GM23338 (cell line): Measurements from ENCODE around the gene C2CD4B. TPM values are rescaled to one million over a fixed set of nuclear protein-coding genes. Genes with fewer than 3 reads are reported as not detected.

Experiments used
- ATAC-seq: fragments of 200-7000 bp; cut with Tn5 transposase; 3 replicates; pipeline ENCODE4 v1.9.1; 2020
- DNase-seq: peaks from one replicate; pipeline ENCODE4 v3.0.0-alpha.2; 2015; ENCODE audit warnings: low spot score
- H2AFZ ChIP-seq: fragments of 200-600 bp; sonication (generic); 2 replicates; pipeline ENCODE4 v1.8.0; 2016; ENCODE audit warnings: antibody characterized with exemption, mild to moderate bottlenecking, moderate library complexity
- H3F3A ChIP-seq: fragments of 200-600 bp; sonication (generic); replicated peaks from 2 replicates; pipeline ENCODE4 v1.8.0; 2017; ENCODE audit warnings: antibody characterized with exemption, mixed run types, low read depth
- H3K27ac ChIP-seq: fragments of 200-600 bp; sonication (generic); 2 replicates; pipeline ENCODE4 v1.6.1; 2016; ENCODE audit warnings: low read depth
- H3K27me3 ChIP-seq: fragments of 200-600 bp; sonication (generic); 2 replicates; pipeline ENCODE4 v1.8.0; 2016; ENCODE audit warnings: mild to moderate bottlenecking, mixed run types, moderate library complexity; ENCODE audit not compliant: insufficient read depth
- H3K36me3 ChIP-seq: fragments of 200-600 bp; sonication (generic); 2 replicates; pipeline ENCODE4 v1.8.0; 2016; ENCODE audit warnings: mild to moderate bottlenecking; ENCODE audit not compliant: insufficient read depth
- H3K4me1 ChIP-seq: fragments of 200-600 bp; sonication (generic); 2 replicates; pipeline ENCODE4 v1.8.0; 2016; ENCODE audit warnings: mild to moderate bottlenecking, moderate library complexity; ENCODE audit not compliant: insufficient read depth
- H3K4me2 ChIP-seq: fragments of 200-600 bp; sonication (generic); 2 replicates; pipeline ENCODE4 v1.7.1; 2017; ENCODE audit warnings: mixed run types
- H3K4me3 ChIP-seq: fragments of 200-600 bp; sonication (generic); 2 replicates; pipeline ENCODE4 v1.6.1; 2016; ENCODE audit warnings: mixed run types
- H3K79me2 ChIP-seq: fragments of 200-600 bp; sonication (generic); replicated peaks from 2 replicates; pipeline ENCODE4 v1.8.0; 2017; ENCODE audit warnings: mild to moderate bottlenecking; ENCODE audit not compliant: insufficient read depth
- H3K9me2 ChIP-seq: fragments of 200-600 bp; sonication (generic); 2 replicates; pipeline ENCODE4 v1.8.0; 2017; ENCODE audit not compliant: insufficient read depth
- H4K20me1 ChIP-seq: fragments of 200-600 bp; sonication (generic); replicated peaks from 2 replicates; pipeline ENCODE4 v1.8.0; 2017; ENCODE audit warnings: mild to moderate bottlenecking; ENCODE audit not compliant: insufficient read depth
- H3K27ac Mint-ChIP-seq: 2 replicates; pipeline ENCODE4 v1.8.0; 2020; ENCODE audit warnings: inconsistent platforms, mild to moderate bottlenecking, moderate library complexity, mixed read lengths
- H3K27me3 Mint-ChIP-seq: 3 replicates; pipeline ENCODE4 v1.8.0; 2022; ENCODE audit warnings: low read depth, mild to moderate bottlenecking, moderate library complexity, mixed read lengths, inconsistent platforms; ENCODE audit not compliant: insufficient read depth, poor library complexity
- H3K36me3 Mint-ChIP-seq: 3 replicates; pipeline ENCODE4 v1.8.0; 2021; ENCODE audit warnings: low read depth, mild to moderate bottlenecking, inconsistent platforms, moderate library complexity, mixed read lengths
- H3K4me1 Mint-ChIP-seq: 3 replicates; pipeline ENCODE4 v1.8.0; 2020; ENCODE audit warnings: mild to moderate bottlenecking, inconsistent platforms, mixed read lengths
- H3K4me3 Mint-ChIP-seq: 3 replicates; pipeline ENCODE4 v1.8.0; 2021; ENCODE audit warnings: moderate library complexity, mild to moderate bottlenecking, inconsistent platforms, mixed read lengths
- H3K9me3 Mint-ChIP-seq: 3 replicates; pipeline ENCODE4 v1.8.0; 2020; ENCODE audit warnings: moderate library complexity, mild to moderate bottlenecking, inconsistent platforms, mixed read lengths
- CTCF ChIP-seq, 2 experiments: fragments of 200-600 bp in 1 of 2; sonication (generic) in 1 of 2; conservative IDR thresholded peaks; 2 replicates each; pipeline versions ENCODE4 v1.5.1 to v1.6.1; 2016 to 2017; ENCODE audit warnings: antibody characterized with exemption in 2 of 2, low read depth in 2 of 2, mild to moderate bottlenecking in 2 of 2, moderate library complexity in 1 of 2
- ETS1 ChIP-seq: IDR thresholded peaks from 2 replicates; pipeline ENCODE4 v1.6.1; 2016; ENCODE audit warnings: antibody characterized with exemption
- EZH2 ChIP-seq: fragments of 200-600 bp; sonication (generic); IDR thresholded peaks from one replicate; pipeline ENCODE4 v1.8.0; 2017; ENCODE audit warnings: antibody characterized with exemption, mild to moderate bottlenecking, low read depth; ENCODE audit not compliant: unreplicated experiment
- EZH2phosphoT487 ChIP-seq: fragments of 200-600 bp; sonication (generic); IDR thresholded peaks from one replicate; pipeline ENCODE4 v1.8.1; 2018; ENCODE audit warnings: antibody characterized with exemption; ENCODE audit not compliant: unreplicated experiment
- NANOG ChIP-seq: IDR thresholded peaks from 2 replicates; pipeline ENCODE4 v1.6.1; 2016; ENCODE audit warnings: antibody characterized with exemption, borderline replicate concordance
- POLR2AphosphoS5 ChIP-seq: IDR thresholded peaks from 2 replicates; pipeline ENCODE4 v1.6.1; 2016; ENCODE audit warnings: antibody characterized with exemption, low read depth
- ZNF114 ChIP-seq: fragments of 250-450 bp; sonication (Bioruptor Pico); IDR thresholded peaks from 2 replicates; pipeline ENCODE4 v1.5.0; 2020; ENCODE audit warnings: mild to moderate bottlenecking, moderate library complexity
- polyA plus RNA-seq: library from polyadenylated mRNA; unstranded; fragments of >200 nt; fragmentation: Nextera tagmentation; extraction: Ambion mirVana; gene quantifications from 2 replicates; pipeline ENCODE4 v1.2.1, GENCODE V29; 2016
- total RNA-seq: library from RNA; depleted of rRNA; stranded (reverse); fragments of >200 nt; shearing (Covaris generic); gene quantifications from 2 replicates; pipeline ENCODE4 v1.2.3, GENCODE V29; 2014

C2CD4B gene
- total and polyA plus RNA-seq, 2 experiments from 2014 or later: 1.5 TPM; not detected in 1

DNA sequence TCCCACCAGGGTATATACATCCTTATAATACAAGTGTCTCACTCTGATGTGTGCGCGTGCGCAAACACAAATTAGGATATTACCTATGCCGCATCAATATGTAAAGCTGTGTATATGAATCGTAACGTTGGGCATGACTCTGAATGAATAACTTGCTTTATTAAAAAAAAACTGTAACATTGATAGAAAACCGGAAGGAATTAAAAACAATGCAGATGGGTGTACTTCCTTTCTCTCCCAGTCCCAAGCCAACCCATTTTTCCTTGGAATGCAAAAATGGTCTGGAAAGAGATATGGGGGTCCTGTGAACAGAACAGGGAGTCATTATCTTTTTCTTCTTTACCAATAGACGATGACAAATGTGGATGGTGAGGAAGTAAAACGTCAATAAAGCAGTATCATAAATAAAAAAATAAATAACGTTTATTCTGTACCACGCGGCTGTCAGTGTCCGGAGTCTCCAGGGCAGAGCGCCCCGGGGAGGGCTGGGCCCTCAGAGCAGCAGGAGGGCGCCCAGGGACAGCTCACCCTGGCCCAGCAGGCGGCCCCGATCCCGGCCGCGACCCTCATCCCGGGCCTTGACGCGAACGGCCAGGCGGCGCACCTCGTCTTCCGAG, 1.6 kb downstream of the C2CD4B start:
- peaks cover 57% of the 10 kb centered on the region for H3K27me3 ChIP-seq
- H3K9me2 ChIP-seq: no peaks in the 10 kb centered on the region
- H4K20me1 ChIP-seq: peaks cover 4% of the 10 kb centered on the region
- ATAC-seq (no peak), DNase-seq (no peak)
- no peak overlapping the region for H3K27ac Mint-ChIP-seq
- H3K4me3 ChIP-seq: peak overlapping the region; percentile 55
- no peaks in the 10 kb centered on the region; the same call in 2 of the 3 replicates for H3K36me3 Mint-ChIP-seq
- H3F3A ChIP-seq: 0 out of 2 replicates have a peak, but pooled peaks cover 9% of the 10 kb centered on the region
- H3K79me2 ChIP-seq: no peaks in the 10 kb centered on the region
- H3K36me3 ChIP-seq: no peaks in the 10 kb centered on the region
- peaks cover 9% of the 10 kb centered on the region; the same call in 1 of the 2 replicates for H3K4me1 ChIP-seq
- peaks cover 7% of the 10 kb centered on the region for H3K4me1 Mint-ChIP-seq
- no peak overlapping the region for H2AFZ ChIP-seq
- H3K9me3 Mint-ChIP-seq: peaks cover 4% of the 10 kb centered on the region; the same call in 1 of the 3 replicates
- H3K27me3 Mint-ChIP-seq: peaks cover 45% of the 10 kb centered on the region
- H3K4me3 Mint-ChIP-seq: peak overlapping the region; percentile 61
- TF ChIP-seq ETS1 (no peak), CTCF (conservative IDR thresholded peaks at IDR 0.05; ENCODE audit: low read depth in 2 of 2) (0 out of 4 replicates have a peak, but pooled peaks of 1 of the 2 experiments have one; percentile 3), EZH2 (peak; percentile 11), POLR2AphosphoS5 (no peak), NANOG (no peak)
- peak overlapping the region; percentile 74 for H3K4me2 ChIP-seq
- no peak overlapping the region for H3K27ac ChIP-seq

DNA sequence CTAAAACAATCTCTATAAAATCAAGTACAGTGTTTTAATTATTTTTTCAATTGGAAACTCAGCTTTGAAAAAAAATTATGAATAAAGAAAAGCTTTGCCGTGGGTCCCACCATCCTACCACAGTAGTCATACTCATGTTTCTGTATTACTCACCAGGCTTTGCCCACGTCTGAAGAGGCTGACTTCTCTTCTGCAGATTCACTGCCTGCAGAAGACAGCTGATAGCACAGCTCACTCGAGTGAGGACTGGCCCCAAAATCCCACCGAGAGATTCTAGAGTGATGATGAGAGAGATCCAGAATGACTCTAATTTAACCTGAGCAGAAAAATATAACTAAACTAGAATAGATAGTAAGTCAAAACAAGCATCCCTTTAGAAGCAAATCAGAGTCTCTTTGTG, 11.9 kb downstream of the C2CD4B start:
- TF ChIP-seq ZNF114 (CRISPR knock-in tag) (no peak), EZH2phosphoT487 (no peak)
- DNase-seq (no peak), ATAC-seq (no peak)
- Histone ChIP-seq H3K79me2 (no peaks in the 10 kb centered on the region), H2AFZ (no peak overlapping the region), H4K20me1 (no peaks in the 10 kb centered on the region), H3K36me3 (no peaks in the 10 kb centered on the region), H3K27me3 (no peaks in the 10 kb centered on the region), H3K4me1 (no peaks in the 10 kb centered on the region), H3F3A (no peaks in the 10 kb centered on the region), H3K9me2 (no peaks in the 10 kb centered on the region), H3K27ac (no peak overlapping the region), H3K4me3 (no peak overlapping the region), H3K4me2 (no peak overlapping the region)
- Mint-ChIP-seq H3K27me3 (no peaks in the 10 kb centered on the region), H3K27ac (no peak overlapping the region), H3K36me3 (no peaks in the 10 kb centered on the region), H3K4me3 (no peak overlapping the region), H3K4me1 (peaks cover 3% of the 10 kb centered on the region; the same call in 2 of the 3 replicates), H3K9me3 (no peaks in the 10 kb centered on the region)
